ENCODE data around the gene ZPR1. TPM values are rescaled to one million over a fixed set of nuclear protein-coding genes. Genes with fewer than 3 reads are reported as not detected.

The ZPR1 gene
- total RNA-seq, 1 experiment from 2014 or later = 139 TPM

DNA sequence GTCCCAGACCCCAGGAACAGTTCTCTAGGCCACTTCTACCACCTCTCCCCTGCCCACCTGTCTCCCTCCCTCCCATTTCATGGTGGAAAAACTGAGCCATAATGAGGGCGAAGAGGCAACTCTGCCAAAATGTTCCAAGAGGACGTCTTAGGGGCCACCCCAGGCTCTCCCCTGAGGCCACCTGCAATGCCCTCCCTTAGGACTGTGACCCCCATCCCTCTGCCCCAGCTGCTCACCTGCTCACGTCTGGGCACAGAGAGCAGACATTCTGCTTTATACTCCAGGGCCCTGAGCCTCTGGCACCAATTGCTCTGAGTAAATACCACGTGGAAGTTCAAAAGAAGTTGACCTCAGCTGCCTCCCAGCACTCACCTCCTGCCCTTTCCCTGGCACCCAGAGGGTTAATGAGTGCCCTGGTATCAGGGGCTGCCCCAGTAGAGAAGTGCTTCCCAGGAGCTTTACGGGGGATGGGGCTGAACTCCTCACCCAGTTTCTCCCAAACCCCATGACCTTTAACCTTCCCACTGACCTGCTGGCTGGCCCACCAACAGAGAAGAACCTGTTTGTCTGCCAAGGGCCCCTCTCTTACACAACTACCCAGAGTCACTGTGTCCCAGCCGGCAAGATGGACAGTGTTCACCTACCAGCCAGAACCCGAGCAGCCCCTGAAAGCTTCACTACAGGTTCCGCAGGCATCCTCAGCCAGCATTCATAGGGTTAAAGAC is 4.5 kb upstream of the ZPR1 start:
- BruUV-seq (replicated peaks) = no TSS peak
- Histone ChIP-seq H3K9me3 (ENCODE audit: control insufficient read depth, insufficient read depth, low read depth, low read length) (no peaks in the 10 kb centered on the region), H3K4me1 (ENCODE audit: control insufficient read depth, insufficient read depth, low read length) (peaks cover 5% of the 10 kb centered on the region; the same call in 1 of the 2 replicates), H3K36me3 (ENCODE audit: control insufficient read depth, insufficient read depth, low read length) (peaks cover 1% of the 10 kb centered on the region; the same call in 1 of the 2 replicates), H3K27ac (ENCODE audit: low read length) (no peak overlapping the region), H3K27me3 (ENCODE audit: control insufficient read depth, insufficient read depth, low read length) (no peaks in the 10 kb centered on the region), H3K4me3 (ENCODE audit: low read depth in 2 of 2, low read length in 2 of 2) (no peak overlapping the region)
- intact Hi-C loops (cut with micrococcal nuclease; ENCODE audit: unreplicated experiment) (loop anchor here (5.0 kb wide), 1 partner anchor 45 kb away; the partner anchor contains the start of gene APOA1), in situ Hi-C loops (cut with HindIII; ENCODE audit: low pct_unique_long_range_greater_than_20kb, low sequenced_read_pairs) (no loop called here)
- CTCF ChIA-PET = interaction anchor here (0.6 to 4.2 kb wide), 3 partner anchors 44 to 346 kb away, joined by 3 to 76 read pairs (median 7); partner anchors contain the start of gene APOA1
- POLR2A ChIA-PET = no interaction called here
- DNase-seq (ENCODE audit: low read depth, low spot score) (no peak), ATAC-seq (no peak)
- TF ChIP-seq, protein P1, sequence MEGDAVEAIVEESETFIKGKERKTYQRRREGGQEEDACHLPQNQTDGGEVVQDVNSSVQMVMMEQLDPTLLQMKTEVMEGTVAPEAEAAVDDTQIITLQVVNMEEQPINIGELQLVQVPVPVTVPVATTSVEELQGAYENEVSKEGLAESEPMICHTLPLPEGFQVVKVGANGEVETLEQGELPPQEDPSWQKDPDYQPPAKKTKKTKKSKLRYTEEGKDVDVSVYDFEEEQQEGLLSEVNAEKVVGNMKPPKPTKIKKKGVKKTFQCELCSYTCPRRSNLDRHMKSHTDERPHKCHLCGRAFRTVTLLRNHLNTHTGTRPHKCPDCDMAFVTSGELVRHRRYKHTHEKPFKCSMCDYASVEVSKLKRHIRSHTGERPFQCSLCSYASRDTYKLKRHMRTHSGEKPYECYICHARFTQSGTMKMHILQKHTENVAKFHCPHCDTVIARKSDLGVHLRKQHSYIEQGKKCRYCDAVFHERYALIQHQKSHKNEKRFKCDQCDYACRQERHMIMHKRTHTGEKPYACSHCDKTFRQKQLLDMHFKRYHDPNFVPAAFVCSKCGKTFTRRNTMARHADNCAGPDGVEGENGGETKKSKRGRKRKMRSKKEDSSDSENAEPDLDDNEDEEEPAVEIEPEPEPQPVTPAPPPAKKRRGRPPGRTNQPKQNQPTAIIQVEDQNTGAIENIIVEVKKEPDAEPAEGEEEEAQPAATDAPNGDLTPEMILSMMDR (IDR thresholded peaks at IDR 0.05) = no peak

DNA sequence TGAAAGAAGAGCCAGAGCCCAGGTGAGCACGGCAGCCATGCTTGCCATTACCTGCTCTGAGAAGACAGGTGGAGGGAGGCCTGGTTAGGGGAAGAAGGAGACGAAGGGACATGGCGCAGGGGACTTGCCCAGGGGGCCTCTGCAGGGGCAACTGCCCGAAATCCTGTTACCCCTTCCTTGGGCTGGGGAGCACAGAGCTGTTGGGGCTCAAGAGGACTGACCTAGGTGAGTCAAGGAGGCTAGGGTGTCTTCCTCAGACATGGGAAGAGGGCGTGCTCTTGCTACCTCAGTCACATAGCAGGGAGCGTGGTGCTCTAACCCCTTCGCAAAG is 4.0 kb upstream of the ZPR1 start, which contains the start of gene APOA5:
APOA5 (minus strand) TSS at position 67 of the 331 bp plus-strand sequence; CDS start at position 48, 19 bp downstream.
- no peaks in the 10 kb centered on the region for H3K9me3 ChIP-seq (ENCODE audit: control insufficient read depth, insufficient read depth, low read depth, low read length)
- H3K4me1 ChIP-seq (ENCODE audit: control insufficient read depth, insufficient read depth, low read length) = peaks cover 10% of the 10 kb centered on the region
- peaks cover 6% of the 10 kb centered on the region for H3K36me3 ChIP-seq (ENCODE audit: control insufficient read depth, insufficient read depth, low read length)
- H3K27me3 ChIP-seq (ENCODE audit: control insufficient read depth, insufficient read depth, low read length) = no peaks in the 10 kb centered on the region
- no peak within 1 kb of the TSS for H3K27ac ChIP-seq (ENCODE audit: low read length)
- TF ChIP-seq SIN3A (IDR thresholded peaks at IDR 0.05; ENCODE audit: borderline replicate concordance, insufficient read depth, low read depth, low read length) (no peak), TCF7L2 (IDR thresholded peaks at IDR 0.05; ENCODE audit: low read depth, low read length) (no peak), POLR2AphosphoS5 (IDR thresholded peaks at IDR 0.05; ENCODE audit: low read depth, low read length) (no peak)
- TF ChIP-seq, protein P1 (IDR thresholded peaks at IDR 0.05) = no peak
- TF ChIP-seq, protein P2, sequence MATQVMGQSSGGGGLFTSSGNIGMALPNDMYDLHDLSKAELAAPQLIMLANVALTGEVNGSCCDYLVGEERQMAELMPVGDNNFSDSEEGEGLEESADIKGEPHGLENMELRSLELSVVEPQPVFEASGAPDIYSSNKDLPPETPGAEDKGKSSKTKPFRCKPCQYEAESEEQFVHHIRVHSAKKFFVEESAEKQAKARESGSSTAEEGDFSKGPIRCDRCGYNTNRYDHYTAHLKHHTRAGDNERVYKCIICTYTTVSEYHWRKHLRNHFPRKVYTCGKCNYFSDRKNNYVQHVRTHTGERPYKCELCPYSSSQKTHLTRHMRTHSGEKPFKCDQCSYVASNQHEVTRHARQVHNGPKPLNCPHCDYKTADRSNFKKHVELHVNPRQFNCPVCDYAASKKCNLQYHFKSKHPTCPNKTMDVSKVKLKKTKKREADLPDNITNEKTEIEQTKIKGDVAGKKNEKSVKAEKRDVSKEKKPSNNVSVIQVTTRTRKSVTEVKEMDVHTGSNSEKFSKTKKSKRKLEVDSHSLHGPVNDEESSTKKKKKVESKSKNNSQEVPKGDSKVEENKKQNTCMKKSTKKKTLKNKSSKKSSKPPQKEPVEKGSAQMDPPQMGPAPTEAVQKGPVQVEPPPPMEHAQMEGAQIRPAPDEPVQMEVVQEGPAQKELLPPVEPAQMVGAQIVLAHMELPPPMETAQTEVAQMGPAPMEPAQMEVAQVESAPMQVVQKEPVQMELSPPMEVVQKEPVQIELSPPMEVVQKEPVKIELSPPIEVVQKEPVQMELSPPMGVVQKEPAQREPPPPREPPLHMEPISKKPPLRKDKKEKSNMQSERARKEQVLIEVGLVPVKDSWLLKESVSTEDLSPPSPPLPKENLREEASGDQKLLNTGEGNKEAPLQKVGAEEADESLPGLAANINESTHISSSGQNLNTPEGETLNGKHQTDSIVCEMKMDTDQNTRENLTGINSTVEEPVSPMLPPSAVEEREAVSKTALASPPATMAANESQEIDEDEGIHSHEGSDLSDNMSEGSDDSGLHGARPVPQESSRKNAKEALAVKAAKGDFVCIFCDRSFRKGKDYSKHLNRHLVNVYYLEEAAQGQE (IDR thresholded peaks at IDR 0.05; ENCODE audit: insufficient read depth in 1 of 2, low read depth in 2 of 2, low read length in 1 of 2) = no peak
- intact Hi-C loops (cut with micrococcal nuclease; ENCODE audit: unreplicated experiment) = loop anchor here (1.0 to 5.0 kb wide), 2 partner anchors 46 to 315 kb away; partner anchors contain the start of gene APOA1
- POLR2A ChIA-PET = interaction anchor here (0.6 kb wide), 1 partner anchor 39 kb away, joined by 5 read pairs; no protein-coding TSS in a partner anchor
- in situ Hi-C loops (cut with HindIII; ENCODE audit: low pct_unique_long_range_greater_than_20kb, low sequenced_read_pairs) = no loop called here
- H3K4me3 ChIP-seq (ENCODE audit: low read depth in 2 of 2, low read length in 2 of 2) = no peak within 1 kb of the TSS
- DNase-seq (ENCODE audit: low read depth, low spot score) (no peak), ATAC-seq (no peak)
- CTCF ChIA-PET = interaction anchor here (0.5 to 4.2 kb wide), 10 partner anchors 29 to 435 kb away, joined by 3 to 76 read pairs (median 4); partner anchors contain the start of gene APOA1
- BruUV-seq (replicated peaks) = no TSS peak

Measured in Panc1 (cell line).